ENCODE results near the gene D2HGDH.
"Not testable (repeated sequence)": the region's sequence is repeated elsewhere in the genome, so short reads cannot be mapped to it uniquely, and the experiment has no call there.

D2HGDH gene

GRCh38 chr2:241724975-241725870, 9.2 kb upstream of the D2HGDH start:
- no peak for DNase-seq (ENCODE audit: low read depth in 2 of 2, low spot score in 1 of 2)

GRCh38 chr2:241726459-241726858, 8.0 kb upstream of the D2HGDH start:
- DNase-seq (ENCODE audit: low read depth in 2 of 2, low spot score in 1 of 2), result no peak

- DNase-seq (ENCODE audit: low read depth in 2 of 2, low spot score in 1 of 2), result no peak
These were observed 6.4 kb upstream of the D2HGDH start for GRCh38 chr2:241728000-241728399.

GRCh38 chr2:241728627-241729026, 5.8 kb upstream of the D2HGDH start:
- no peak for DNase-seq (ENCODE audit: low read depth in 2 of 2, low spot score in 1 of 2)

GRCh38 chr2:241729868-241730267, 4.6 kb upstream of the D2HGDH start:
- DNase-seq (ENCODE audit: low read depth in 2 of 2, low spot score in 1 of 2), result no peak

- no peak for DNase-seq (ENCODE audit: low read depth in 2 of 2, low spot score in 1 of 2)
These were observed 3.6 kb upstream of the D2HGDH start for GRCh38 chr2:241730671-241731293.

- not testable (repeated sequence) for DNase-seq (ENCODE audit: low read depth in 2 of 2, low spot score in 1 of 2)
These were observed 1.8 kb upstream of the D2HGDH start for GRCh38 chr2:241732513-241733186.

GRCh38 chr2:241733391-241734207, 831 bp upstream of the D2HGDH start:
- no peak for DNase-seq (ENCODE audit: low read depth in 2 of 2, low spot score in 1 of 2)

GRCh38 chr2:241734208-241734466, 293 bp upstream of the D2HGDH start:
- DNase-seq (ENCODE audit: low read depth in 2 of 2, low spot score in 1 of 2), result no peak

GRCh38 chr2:241736111-241736510, 1.7 kb downstream of the D2HGDH start:
- no peak for DNase-seq (ENCODE audit: low read depth in 2 of 2, low spot score in 1 of 2)

GRCh38 chr2:241738040-241738686, 3.7 kb downstream of the D2HGDH start:
- no peak for DNase-seq (ENCODE audit: low read depth in 2 of 2, low spot score in 1 of 2)

GRCh38 chr2:241739177-241739576, 4.7 kb downstream of the D2HGDH start:
- no peak for DNase-seq (ENCODE audit: low read depth in 2 of 2, low spot score in 1 of 2)

- no peak for DNase-seq (ENCODE audit: low read depth in 2 of 2, low spot score in 1 of 2)
These were observed 5.2 kb downstream of the D2HGDH start for GRCh38 chr2:241739651-241740050.

- no peak for DNase-seq (ENCODE audit: low read depth in 2 of 2, low spot score in 1 of 2)
These were observed 6.6 kb downstream of the D2HGDH start for GRCh38 chr2:241741016-241741415.

GRCh38 chr2:241742320-241742939, 8.0 kb downstream of the D2HGDH start:
- DNase-seq (ENCODE audit: low read depth in 2 of 2, low spot score in 1 of 2), result no peak

- not testable (repeated sequence) for DNase-seq (ENCODE audit: low read depth in 2 of 2, low spot score in 1 of 2)
These were observed 8.6 kb downstream of the D2HGDH start for GRCh38 chr2:241743008-241743407.

- DNase-seq (ENCODE audit: low read depth in 2 of 2, low spot score in 1 of 2), result no peak
These were observed 9.2 kb downstream of the D2HGDH start for GRCh38 chr2:241743620-241744019.

GRCh38 chr2:241744028-241744754, 9.8 kb downstream of the D2HGDH start:
- no peak for DNase-seq (ENCODE audit: low read depth in 2 of 2, low spot score in 1 of 2)

- no peak for DNase-seq (ENCODE audit: low read depth in 2 of 2, low spot score in 1 of 2)
These were observed 10.8 kb downstream of the D2HGDH start for GRCh38 chr2:241745276-241745675.

- DNase-seq (ENCODE audit: low read depth in 2 of 2, low spot score in 1 of 2), result no peak
These were observed 11.7 kb downstream of the D2HGDH start for GRCh38 chr2:241746084-241746483.

Measured in stimulated activated CD8-positive, alpha-beta memory T cell treated with anti-CD3 and anti-CD28 coated beads, Interleukin-4, amount 100 ng/mL, for 1 hour (primary cell).